GM12864 (cell line): Measurements from ENCODE around the gene MROH7.

Experiments
- DNase-seq: peaks from one replicate; pipeline ENCODE4 v3.0.0-alpha.2; 2011; ENCODE audit warnings: low read depth
- H3K4me3 ChIP-seq: 2 replicates; pipeline ENCODE4 v1.5.1; 2011; ENCODE audit warnings: mild to moderate bottlenecking, low read depth, low read length, control low read depth
- TF ChIP-seq, protein P1 (sequence below): IDR thresholded peaks from 2 replicates; pipeline ENCODE4 v1.5.1; 2011; ENCODE audit warnings: low read depth, mild to moderate bottlenecking, moderate library complexity, low read length, control low read depth, inconsistent platforms; ENCODE audit errors: missing control alignments

Gene MROH7

DNA sequence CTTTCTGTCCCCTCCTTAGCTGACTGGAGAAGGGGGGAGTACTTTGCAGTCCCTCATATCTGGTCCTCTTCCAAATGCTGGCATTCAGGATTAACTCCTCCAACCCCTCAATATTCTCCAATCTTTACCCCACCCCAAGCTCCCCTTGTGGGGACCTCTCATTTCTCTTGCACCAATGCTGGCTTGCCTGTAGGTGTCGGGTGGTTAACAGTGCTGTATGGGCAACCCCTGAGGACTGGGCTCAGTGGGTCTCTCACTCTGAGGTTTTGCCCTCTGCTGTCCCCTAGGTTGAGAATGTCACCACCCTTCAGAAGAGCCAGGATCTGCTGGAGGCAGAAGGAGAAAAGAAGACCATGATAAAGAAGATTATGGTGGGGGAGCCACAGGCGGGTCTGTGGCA is 27.0 kb downstream of the MROH7 start:
- H3K4me3 ChIP-seq = no peak overlapping the region
- no peak for DNase-seq
- TF ChIP-seq, protein P1, sequence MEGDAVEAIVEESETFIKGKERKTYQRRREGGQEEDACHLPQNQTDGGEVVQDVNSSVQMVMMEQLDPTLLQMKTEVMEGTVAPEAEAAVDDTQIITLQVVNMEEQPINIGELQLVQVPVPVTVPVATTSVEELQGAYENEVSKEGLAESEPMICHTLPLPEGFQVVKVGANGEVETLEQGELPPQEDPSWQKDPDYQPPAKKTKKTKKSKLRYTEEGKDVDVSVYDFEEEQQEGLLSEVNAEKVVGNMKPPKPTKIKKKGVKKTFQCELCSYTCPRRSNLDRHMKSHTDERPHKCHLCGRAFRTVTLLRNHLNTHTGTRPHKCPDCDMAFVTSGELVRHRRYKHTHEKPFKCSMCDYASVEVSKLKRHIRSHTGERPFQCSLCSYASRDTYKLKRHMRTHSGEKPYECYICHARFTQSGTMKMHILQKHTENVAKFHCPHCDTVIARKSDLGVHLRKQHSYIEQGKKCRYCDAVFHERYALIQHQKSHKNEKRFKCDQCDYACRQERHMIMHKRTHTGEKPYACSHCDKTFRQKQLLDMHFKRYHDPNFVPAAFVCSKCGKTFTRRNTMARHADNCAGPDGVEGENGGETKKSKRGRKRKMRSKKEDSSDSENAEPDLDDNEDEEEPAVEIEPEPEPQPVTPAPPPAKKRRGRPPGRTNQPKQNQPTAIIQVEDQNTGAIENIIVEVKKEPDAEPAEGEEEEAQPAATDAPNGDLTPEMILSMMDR = peak; percentile 28

DNA sequence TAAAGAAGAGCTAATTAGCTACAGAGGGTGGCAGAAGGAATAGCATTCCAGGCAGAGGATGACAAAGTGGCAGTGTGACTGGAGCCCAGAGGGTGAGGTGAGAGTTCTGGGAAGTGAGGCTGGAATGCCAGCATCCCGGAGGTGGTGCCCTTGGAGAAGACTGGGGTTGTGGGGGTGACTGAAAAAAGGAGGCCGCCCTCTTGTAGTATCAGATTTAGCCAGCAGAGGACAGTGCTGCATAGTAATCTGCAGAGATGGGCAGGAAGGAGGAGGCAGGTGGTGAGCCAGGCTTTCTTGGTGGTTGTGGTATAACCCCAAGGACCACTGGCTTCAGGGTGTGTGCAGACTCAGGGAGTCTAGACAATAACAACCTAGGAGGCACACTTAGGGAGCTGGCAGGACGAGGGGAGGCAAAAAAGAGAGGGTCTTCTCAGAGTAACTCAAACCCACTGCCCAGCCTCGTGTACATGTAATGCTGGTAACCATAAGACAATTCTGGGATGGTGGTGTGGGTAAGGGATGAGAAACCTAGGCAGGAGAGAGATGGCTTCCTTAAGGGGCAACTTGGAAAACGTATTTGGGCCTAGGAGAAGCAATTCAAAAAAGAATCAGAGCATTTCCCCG is 30.5 kb downstream of the MROH7 start:
- no peak overlapping the region for H3K4me3 ChIP-seq
- TF ChIP-seq, protein P1 = peak; percentile 98
- peak; percentile 19 for DNase-seq

DNA sequence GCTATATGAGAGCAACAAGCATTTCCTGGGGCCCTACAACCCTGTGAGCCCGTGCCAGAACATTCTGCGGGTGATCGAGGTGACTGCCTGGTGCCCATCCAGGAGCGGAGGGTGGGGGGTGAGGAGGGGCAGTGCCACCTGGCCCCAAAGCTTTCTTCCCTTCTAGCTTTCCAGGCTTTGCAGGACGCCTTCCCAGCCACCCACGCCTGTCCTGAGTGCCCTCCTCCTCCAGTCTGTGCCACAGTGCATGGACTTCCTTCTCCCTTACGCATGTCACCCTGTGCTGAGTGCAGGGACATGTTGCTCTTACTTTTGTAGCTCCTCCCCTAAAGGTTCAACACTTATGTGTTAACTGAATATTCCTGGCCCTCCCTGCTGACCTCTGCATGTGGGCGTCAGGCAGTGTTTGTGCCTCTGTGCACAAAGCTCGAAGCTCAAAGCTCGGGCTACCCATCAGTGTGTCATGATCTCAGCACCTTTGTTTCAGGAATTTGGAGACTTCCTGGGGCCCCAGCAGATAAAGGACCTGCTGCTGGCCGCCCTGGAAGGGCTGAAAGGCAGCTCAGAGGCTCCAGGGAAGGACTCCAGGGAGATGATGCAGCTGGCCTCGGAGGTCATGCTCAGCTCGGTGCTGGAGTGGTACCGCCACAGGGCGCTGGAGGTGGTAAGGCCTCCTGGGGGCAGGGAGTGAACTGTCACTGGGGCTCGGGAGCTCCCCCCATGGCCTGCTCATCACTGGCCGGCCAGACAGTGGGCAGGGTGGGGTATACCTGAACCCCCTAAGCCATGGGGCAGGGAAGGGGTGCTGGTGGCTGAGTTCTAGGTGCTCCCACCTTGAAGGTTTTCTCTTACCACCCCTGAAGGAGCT is 37.4 kb downstream of the MROH7 start:
- no peak overlapping the region for H3K4me3 ChIP-seq
- no peak for DNase-seq
- TF ChIP-seq, protein P1 = no peak

DNA sequence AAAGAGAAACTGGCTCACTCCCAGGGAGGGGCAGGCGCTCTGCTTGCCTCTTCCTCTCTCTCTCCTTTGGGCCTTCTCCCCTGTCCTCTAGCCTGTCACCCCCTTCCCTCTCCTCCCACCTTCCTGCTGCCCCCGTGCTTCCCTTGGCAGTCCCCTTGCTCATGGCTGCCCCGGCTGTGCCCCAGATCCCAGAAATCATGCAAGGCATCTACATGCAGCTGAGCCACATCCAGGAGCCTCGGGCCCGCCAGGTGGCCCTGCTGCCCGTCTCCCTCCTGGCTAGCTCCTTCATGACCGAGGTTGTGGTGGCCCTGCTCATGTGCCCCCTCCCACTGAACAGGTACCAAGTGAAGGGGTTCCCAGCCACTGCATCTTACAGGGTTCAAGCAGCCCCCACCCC is 38.1 kb downstream of the MROH7 start:
- TF ChIP-seq, protein P1 = no peak
- no peak for DNase-seq
- no peak overlapping the region for H3K4me3 ChIP-seq

DNA sequence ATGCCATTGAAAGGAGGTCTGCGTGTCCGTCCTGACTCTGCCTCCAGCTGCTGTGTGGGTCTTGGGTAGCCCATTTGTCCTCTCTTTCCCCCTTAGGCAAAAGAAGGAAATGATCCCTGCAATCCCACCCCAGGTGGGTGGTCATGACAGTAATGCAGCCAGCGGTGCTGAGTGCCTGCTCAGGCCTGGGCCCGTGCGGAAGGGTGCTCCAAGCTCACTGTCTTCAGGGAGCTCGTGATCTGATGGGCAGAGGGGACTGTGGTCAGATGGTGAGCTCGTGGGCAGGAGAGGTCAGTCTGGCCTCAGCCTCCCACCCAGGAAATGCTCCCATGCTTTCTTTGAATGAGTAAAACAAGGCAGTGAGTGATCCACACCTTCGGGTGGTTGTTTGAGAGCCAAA is 38.8 kb downstream of the MROH7 start:
- no peak overlapping the region for H3K4me3 ChIP-seq
- no peak for DNase-seq
- TF ChIP-seq, protein P1 = no peak

DNA sequence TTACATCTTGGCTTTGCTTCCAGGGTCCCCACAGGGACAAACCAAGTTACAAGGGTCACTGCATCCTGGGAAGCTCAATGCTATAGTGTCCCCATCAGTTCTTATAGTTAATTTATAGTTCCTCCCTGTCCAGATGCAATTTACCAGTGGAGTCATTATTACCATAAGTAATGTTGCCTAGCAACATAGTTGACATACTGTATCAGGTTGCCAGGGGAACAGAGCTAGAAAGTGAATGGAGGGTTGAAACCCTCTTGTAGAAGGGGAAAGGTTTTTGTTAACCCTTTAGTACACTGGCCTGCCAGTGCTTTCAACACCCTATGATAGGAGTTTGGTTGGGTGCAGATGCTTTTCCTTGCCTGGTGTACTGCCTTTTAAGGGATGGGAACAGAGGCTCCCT is 39.8 kb downstream of the MROH7 start:
- no peak for DNase-seq
- TF ChIP-seq, protein P1 = no peak
- H3K4me3 ChIP-seq = no peak overlapping the region

DNA sequence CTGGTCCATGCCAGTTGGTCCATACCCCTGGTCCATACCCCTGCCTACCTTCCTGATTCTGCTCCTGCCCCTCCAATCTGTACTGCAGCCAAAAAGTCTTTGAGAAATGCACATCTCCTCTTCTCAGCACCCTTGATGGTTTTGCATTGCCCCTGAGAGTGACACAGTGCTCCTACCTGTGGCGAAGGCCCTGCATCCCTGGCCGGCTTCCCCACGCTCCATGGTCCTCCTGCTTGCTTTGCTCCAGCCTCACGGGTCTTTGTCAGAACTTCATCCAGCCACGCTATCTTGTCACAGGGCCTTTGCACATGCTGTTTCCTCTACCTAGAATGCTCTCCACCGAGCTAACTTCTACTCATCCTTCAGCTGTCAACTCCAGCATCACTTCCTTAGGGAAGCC is 41.9 kb downstream of the MROH7 start:
- no peak for DNase-seq
- TF ChIP-seq, protein P1 = no peak
- H3K4me3 ChIP-seq = no peak overlapping the region
